NB4 (cell line): ENCODE results near the gene PDE9A.

Experiments
- POLR2A ChIP-seq: IDR thresholded peaks from 2 replicates; pipeline ENCODE4 v1.6.1; 2011; ENCODE audit warnings: mild to moderate bottlenecking; ENCODE audit not compliant: insufficient read length; ENCODE audit errors: extremely low read depth
- TF ChIP-seq, protein P1 (sequence below): IDR thresholded peaks from one replicate; pipeline ENCODE4 v1.5.1; 2012; ENCODE audit warnings: low read depth, low read length
- TF ChIP-seq, protein P2 (sequence below): IDR thresholded peaks from 2 replicates; pipeline ENCODE4 v1.6.1; 2011; ENCODE audit warnings: low read depth, low read length

- no peak for TF ChIP-seq POLR2A
- TF ChIP-seq, protein P1, sequence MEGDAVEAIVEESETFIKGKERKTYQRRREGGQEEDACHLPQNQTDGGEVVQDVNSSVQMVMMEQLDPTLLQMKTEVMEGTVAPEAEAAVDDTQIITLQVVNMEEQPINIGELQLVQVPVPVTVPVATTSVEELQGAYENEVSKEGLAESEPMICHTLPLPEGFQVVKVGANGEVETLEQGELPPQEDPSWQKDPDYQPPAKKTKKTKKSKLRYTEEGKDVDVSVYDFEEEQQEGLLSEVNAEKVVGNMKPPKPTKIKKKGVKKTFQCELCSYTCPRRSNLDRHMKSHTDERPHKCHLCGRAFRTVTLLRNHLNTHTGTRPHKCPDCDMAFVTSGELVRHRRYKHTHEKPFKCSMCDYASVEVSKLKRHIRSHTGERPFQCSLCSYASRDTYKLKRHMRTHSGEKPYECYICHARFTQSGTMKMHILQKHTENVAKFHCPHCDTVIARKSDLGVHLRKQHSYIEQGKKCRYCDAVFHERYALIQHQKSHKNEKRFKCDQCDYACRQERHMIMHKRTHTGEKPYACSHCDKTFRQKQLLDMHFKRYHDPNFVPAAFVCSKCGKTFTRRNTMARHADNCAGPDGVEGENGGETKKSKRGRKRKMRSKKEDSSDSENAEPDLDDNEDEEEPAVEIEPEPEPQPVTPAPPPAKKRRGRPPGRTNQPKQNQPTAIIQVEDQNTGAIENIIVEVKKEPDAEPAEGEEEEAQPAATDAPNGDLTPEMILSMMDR = no peak
- TF ChIP-seq, protein P2, sequence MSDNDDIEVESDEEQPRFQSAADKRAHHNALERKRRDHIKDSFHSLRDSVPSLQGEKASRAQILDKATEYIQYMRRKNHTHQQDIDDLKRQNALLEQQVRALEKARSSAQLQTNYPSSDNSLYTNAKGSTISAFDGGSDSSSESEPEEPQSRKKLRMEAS = no peak
Observed at GRCh38 chr21:42780617-42781016, 127.2 kb downstream of the PDE9A start.
